Esophagus muscularis mucosa (tissue), 4 donors: ENCODE data around the gene WWOX. TPM values are rescaled to one million over a fixed set of nuclear protein-coding genes. Genes with fewer than 3 reads are reported as not detected.

Experiments
- DNase-seq: peaks from one replicate; pipeline ENCODE4 v3.0.0-alpha.2; 2017; ENCODE audit errors: extremely low spot score
- H3K27ac ChIP-seq, 4 donors: fragments of 200-600 bp; sonication (generic); replicated peaks in 1 of 4; 1 replicate in 3 of 4; 2 replicates in 1 of 4; pipeline ENCODE4 v1.5.1; 2016 to 2019; ENCODE audit warnings: mild to moderate bottlenecking in 1 of 4
- H3K27me3 ChIP-seq, 4 donors: fragments of 200-600 bp; sonication (generic); one replicate each; pipeline versions ENCODE4 v1.5.1 to v1.6.0; 2016 to 2019
- H3K36me3 ChIP-seq, 4 donors: fragments of 200-600 bp; sonication (generic); one replicate each; pipeline ENCODE4 v1.5.1; 2016 to 2019
- H3K4me1 ChIP-seq, 4 donors: fragments of 200-600 bp; sonication (generic); one replicate each; pipeline ENCODE4 v1.5.1; 2016 to 2019
- H3K4me3 ChIP-seq, 4 donors: fragments of 200-600 bp; sonication (generic); 1 replicate in 2 of 4; 2 replicates in 2 of 4; pipeline ENCODE4 v1.5.1; 2016 to 2019; ENCODE audit warnings: mild to moderate bottlenecking in 4 of 4, moderate library complexity in 1 of 4
- H3K9me3 ChIP-seq, 4 donors: fragments of 200-600 bp; sonication (generic); 1 replicate in 3 of 4; 2 replicates in 1 of 4; pipeline ENCODE4 v1.5.1; 2016 to 2019
- EP300 ChIP-seq: sonication (generic); formaldehyde crosslinking; IDR thresholded peaks from one replicate; pipeline ENCODE4 v1.6.1; 2017; ENCODE audit warnings: antibody characterized with exemption
- POLR2A ChIP-seq: fragments of 450-650 bp; IDR thresholded peaks from one replicate; pipeline ENCODE4 v1.6.1; 2017; ENCODE audit warnings: antibody characterized with exemption, moderate library complexity, mild to moderate bottlenecking, low read depth
- POLR2AphosphoS5 ChIP-seq, 2 donors: sonication (generic); formaldehyde crosslinking; IDR thresholded peaks; one replicate each; pipeline ENCODE4 v1.6.1; 2017; ENCODE audit warnings: antibody characterized with exemption in 2 of 2
- WGBS: methylation state at CpG from one replicate; pipeline ENCODE4 v1.1.5; 2018; 5-methylcytosine and 5-hydroxymethylcytosine counted together
- intact Hi-C: fragments of 100-400 bp; cut with DNase I; formaldehyde crosslinking; loops from one replicate; pipeline ENCODE4 v1.15.1; 2023
- total RNA-seq, 4 donors: library from RNA; depleted of rRNA; stranded (reverse); fragments of >200 nt; gene quantifications; one replicate each; pipeline versions ENCODE4 v1.1.0 to v1.2.1, GENCODE V29; 2016
- TF ChIP-seq, protein P1 (sequence below), 3 experiments: fragments of 200-600 bp in 2 of 3; fragments of 450-650 bp in 1 of 3; sonication (generic) in 2 of 3; IDR thresholded peaks; one replicate each; pipeline ENCODE4 v1.5.1; 2017 to 2019; ENCODE audit warnings: antibody characterized with exemption in 3 of 3, mild to moderate bottlenecking in 2 of 3, moderate library complexity in 1 of 3

The WWOX gene
- total RNA-seq, 4 donors from 2014 or later = 14.4 to 27.8 (median 15.4) TPM

- H3K4me1 ChIP-seq = peaks cover 0 to 7% (median 0%) of the 10 kb centered on the region in 4 donors
- TF ChIP-seq EP300 = no peak
- whole genome bisulfite sequencing = 78% methylated on average over 11 of the region's 11 CpGs
- no peak for DNase-seq
- no peaks in the 10 kb centered on the region for H3K27me3 ChIP-seq
- no peaks in the 10 kb centered on the region for H3K9me3 ChIP-seq
- intact Hi-C loops = no loop called here
- H3K4me3 ChIP-seq = no peak overlapping the region
- no peak overlapping the region for H3K27ac ChIP-seq
- H3K36me3 ChIP-seq = no peaks in the 10 kb centered on the region
Measured at GRCh38 chr16:78283548-78284251, 184.2 kb downstream of the WWOX start.

- no peaks in the 10 kb centered on the region for H3K9me3 ChIP-seq
- no peaks in the 10 kb centered on the region for H3K36me3 ChIP-seq
- intact Hi-C loops = no loop called here
- 26% methylated on average over 1 of the region's 1 CpG for WGBS
- peaks cover 0 to 7% (median 0%) of the 10 kb centered on the region in 4 donors for H3K4me1 ChIP-seq
- H3K27me3 ChIP-seq = no peaks in the 10 kb centered on the region
- no peak overlapping the region for H3K27ac ChIP-seq
- DNase-seq = no peak
- no peak for TF ChIP-seq POLR2A
- TF ChIP-seq POLR2AphosphoS5 (IDR thresholded peaks at IDR 0.05) = no peak
- TF ChIP-seq, protein P1, sequence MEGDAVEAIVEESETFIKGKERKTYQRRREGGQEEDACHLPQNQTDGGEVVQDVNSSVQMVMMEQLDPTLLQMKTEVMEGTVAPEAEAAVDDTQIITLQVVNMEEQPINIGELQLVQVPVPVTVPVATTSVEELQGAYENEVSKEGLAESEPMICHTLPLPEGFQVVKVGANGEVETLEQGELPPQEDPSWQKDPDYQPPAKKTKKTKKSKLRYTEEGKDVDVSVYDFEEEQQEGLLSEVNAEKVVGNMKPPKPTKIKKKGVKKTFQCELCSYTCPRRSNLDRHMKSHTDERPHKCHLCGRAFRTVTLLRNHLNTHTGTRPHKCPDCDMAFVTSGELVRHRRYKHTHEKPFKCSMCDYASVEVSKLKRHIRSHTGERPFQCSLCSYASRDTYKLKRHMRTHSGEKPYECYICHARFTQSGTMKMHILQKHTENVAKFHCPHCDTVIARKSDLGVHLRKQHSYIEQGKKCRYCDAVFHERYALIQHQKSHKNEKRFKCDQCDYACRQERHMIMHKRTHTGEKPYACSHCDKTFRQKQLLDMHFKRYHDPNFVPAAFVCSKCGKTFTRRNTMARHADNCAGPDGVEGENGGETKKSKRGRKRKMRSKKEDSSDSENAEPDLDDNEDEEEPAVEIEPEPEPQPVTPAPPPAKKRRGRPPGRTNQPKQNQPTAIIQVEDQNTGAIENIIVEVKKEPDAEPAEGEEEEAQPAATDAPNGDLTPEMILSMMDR (IDR thresholded peaks at IDR 0.05) = no peak
- no peak for TF ChIP-seq EP300
- H3K4me3 ChIP-seq = no peak overlapping the region
Measured at GRCh38 chr16:78284326-78284725, 184.9 kb downstream of the WWOX start.

GRCh38 chr16:78284957-78285434 is 185.5 kb downstream of the WWOX start:
- Histone ChIP-seq H3K36me3 (no peaks in the 10 kb centered on the region), H3K4me1 (peaks cover 0 to 7% (median 0%) of the 10 kb centered on the region in 4 donors), H3K27ac (no peak overlapping the region), H3K4me3 (no peak overlapping the region), H3K9me3 (no peaks in the 10 kb centered on the region), H3K27me3 (no peaks in the 10 kb centered on the region)
- TF ChIP-seq EP300 (no peak), POLR2A (no peak), POLR2AphosphoS5 (IDR thresholded peaks at IDR 0.05) (no peak)
- TF ChIP-seq, protein P1 (IDR thresholded peaks at IDR 0.05) = no peak
- no peak for DNase-seq
- intact Hi-C loops = no loop called here
- WGBS = 91% methylated on average over 3 of the region's 3 CpGs

DNA sequence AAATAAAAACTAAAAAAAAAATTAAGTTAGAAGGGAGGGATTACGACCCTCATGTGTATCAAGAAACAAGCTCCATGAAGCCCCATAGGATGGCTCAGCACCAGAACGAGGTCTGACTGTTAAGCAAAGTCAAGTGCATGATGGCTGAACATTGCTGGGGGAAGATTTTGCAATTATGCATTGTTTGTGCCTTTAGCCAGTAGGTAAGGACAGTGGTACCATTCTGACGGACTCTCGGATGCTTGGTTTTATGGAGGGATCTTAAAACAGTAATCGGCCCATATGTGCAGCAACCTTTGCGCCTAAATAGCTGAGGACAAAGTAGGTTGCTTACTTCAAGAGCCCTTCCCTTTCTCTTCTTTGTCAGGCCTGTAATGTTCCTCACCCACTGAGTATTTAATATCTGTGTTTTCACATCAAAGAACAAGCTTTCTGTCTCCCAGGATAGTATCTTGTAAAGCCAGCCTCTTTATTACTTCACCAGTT is 186.0 kb downstream of the WWOX start:
- Histone ChIP-seq H3K4me3 (no peak overlapping the region), H3K27me3 (no peaks in the 10 kb centered on the region), H3K9me3 (no peaks in the 10 kb centered on the region), H3K36me3 (no peaks in the 10 kb centered on the region), H3K27ac (no peak overlapping the region), H3K4me1 (peaks cover 0 to 7% (median 2%) of the 10 kb centered on the region in 4 donors)
- TF ChIP-seq POLR2A = no peak
- no peak for TF ChIP-seq POLR2AphosphoS5 (IDR thresholded peaks at IDR 0.05)
- TF ChIP-seq, protein P1 (IDR thresholded peaks at IDR 0.05) = no peak
- no peak for TF ChIP-seq EP300
- no peak for DNase-seq
- WGBS = 80% methylated on average over 6 of the region's 6 CpGs
- intact Hi-C loops = no loop called here

DNA sequence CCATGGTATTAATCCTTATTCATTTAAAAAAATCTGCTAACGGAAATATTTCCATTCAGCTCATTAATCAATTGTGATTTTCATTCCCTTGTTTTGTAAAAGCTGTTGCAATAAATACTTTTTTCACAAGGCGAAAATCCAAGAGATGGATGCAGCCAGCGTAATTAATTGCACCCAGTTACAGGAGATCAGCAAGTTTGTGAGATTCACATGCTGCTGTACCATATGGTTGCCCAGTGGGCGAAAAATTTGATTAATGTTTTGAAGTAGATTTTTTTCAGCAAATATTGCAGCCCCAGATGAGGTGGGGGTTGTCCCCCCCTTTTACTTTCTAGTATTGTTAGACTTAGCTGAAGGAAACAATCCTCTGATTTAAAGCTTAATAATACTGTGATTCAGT is 186.6 kb downstream of the WWOX start:
- Histone ChIP-seq H3K27ac (no peak overlapping the region), H3K9me3 (no peaks in the 10 kb centered on the region), H3K4me3 (no peak overlapping the region), H3K4me1 (peaks cover 0 to 10% (median 3%) of the 10 kb centered on the region in 4 donors), H3K36me3 (no peaks in the 10 kb centered on the region), H3K27me3 (no peaks in the 10 kb centered on the region)
- intact Hi-C loops = no loop called here
- DNase-seq = no peak
- WGBS = 93% methylated on average over 4 of the region's 4 CpGs
- no peak for TF ChIP-seq POLR2A
- TF ChIP-seq POLR2AphosphoS5 (IDR thresholded peaks at IDR 0.05) = no peak
- TF ChIP-seq EP300 = no peak
- TF ChIP-seq, protein P1 (IDR thresholded peaks at IDR 0.05) = no peak
